Uterus (tissue), 4 donors: Measurements from ENCODE around the gene CADM2. TPM values are rescaled to one million over a fixed set of nuclear protein-coding genes. Genes with fewer than 3 reads are reported as not detected.

Source experiments
- DNase-seq, 2 donors: peaks; one replicate each; pipeline ENCODE4 v3.0.0-alpha.2; 2019 to 2020
- H3K27ac ChIP-seq, 2 donors: fragments of 200-600 bp; sonication (generic); 1 replicate in 1 of 2; 2 replicates in 1 of 2; pipeline ENCODE4 v1.5.1; 2016 to 2018
- H3K27me3 ChIP-seq, 2 donors: fragments of 200-600 bp; sonication (generic); one replicate each; pipeline ENCODE4 v1.5.1; 2018 to 2019; ENCODE audit warnings: control low read depth in 1 of 2
- H3K36me3 ChIP-seq, 2 donors: fragments of 200-600 bp; sonication (generic); one replicate each; pipeline ENCODE4 v1.5.1; 2019; ENCODE audit warnings: control low read depth in 1 of 2
- H3K4me1 ChIP-seq, 2 donors: fragments of 200-600 bp; sonication (generic); one replicate each; pipeline ENCODE4 v1.5.1; 2018 to 2019; ENCODE audit warnings: control low read depth in 1 of 2
- H3K4me3 ChIP-seq, 2 donors: fragments of 200-600 bp; sonication (generic); 1 replicate in 1 of 2; 2 replicates in 1 of 2; pipeline ENCODE4 v1.5.1; 2018 to 2019; ENCODE audit warnings: mild to moderate bottlenecking in 1 of 2
- H3K9me3 ChIP-seq, 2 donors: fragments of 200-600 bp; sonication (generic); one replicate each; pipeline ENCODE4 v1.5.1; 2019; ENCODE audit warnings: control low read depth in 1 of 2
- CTCF ChIP-seq, 4 experiments: fragments of 200-600 bp in 2 of 4; fragments of 450-650 bp in 2 of 4; sonication (generic) in 2 of 4; IDR thresholded peaks; one replicate each; pipeline ENCODE4 v1.5.1; 2016 to 2019; ENCODE audit warnings: antibody characterized with exemption in 4 of 4, mild to moderate bottlenecking in 2 of 4, moderate library complexity in 1 of 4
- POLR2A ChIP-seq, 2 donors: fragments of 450-650 bp; IDR thresholded peaks; one replicate each; pipeline ENCODE4 v1.6.1; 2016; ENCODE audit warnings: antibody characterized with exemption in 2 of 2, mild to moderate bottlenecking in 1 of 2, moderate library complexity in 1 of 2
- intact Hi-C: fragments of 100-400 bp; cut with DNase I; formaldehyde crosslinking; loops from one replicate; pipeline ENCODE4 v1.15.1; 2023; ENCODE audit warnings: low total_unique reads
- total RNA-seq, 4 donors: library from RNA; depleted of rRNA in 3 of 4; stranded (reverse); fragments of >200 nt in 3 of 4; gene quantifications; one replicate each; pipeline versions ENCODE4 v1.1.0 to v1.2.4, GENCODE V29; 2014 to 2023
- donor health status: DM: yes; HTN: yes; CAD: no.

CADM2 gene
- total RNA-seq, 4 donors from 2014 or later = 0.29 to 6.6 (median 0.85) TPM; not detected in 1

GRCh38 chr3:85251766-85252165 is 293.0 kb downstream of the CADM2 start:
- Histone ChIP-seq H3K4me1 (no peaks in the 10 kb centered on the region), H3K9me3 (no peaks in the 10 kb centered on the region), H3K4me3 (no peak overlapping the region), H3K27me3 (no peaks in the 10 kb centered on the region), H3K27ac (no peak overlapping the region), H3K36me3 (no peaks in the 10 kb centered on the region)
- intact Hi-C loops = no loop called here
- TF ChIP-seq CTCF (IDR thresholded peaks at IDR 0.05) (no peak), POLR2A (IDR thresholded peaks at IDR 0.05) (no peak)
- no peak for DNase-seq

- intact Hi-C loops = no loop called here
- no peak overlapping the region for H3K4me3 ChIP-seq
- TF ChIP-seq POLR2A (IDR thresholded peaks at IDR 0.05) (no peak), CTCF (IDR thresholded peaks at IDR 0.05) (no peak)
Observed at GRCh38 chr3:85252686-85253085, 293.9 kb downstream of the CADM2 start.

GRCh38 chr3:85254738-85255137 is 295.9 kb downstream of the CADM2 start:
- H3K9me3 ChIP-seq = no peaks in the 10 kb centered on the region
- no peak overlapping the region for H3K27ac ChIP-seq
- H3K4me1 ChIP-seq = no peaks in the 10 kb centered on the region
- TF ChIP-seq POLR2A (IDR thresholded peaks at IDR 0.05) (no peak), CTCF (IDR thresholded peaks at IDR 0.05) (no peak)
- intact Hi-C loops = no loop called here
- H3K27me3 ChIP-seq = no peaks in the 10 kb centered on the region
- no peak overlapping the region for H3K4me3 ChIP-seq
- DNase-seq = no peak
- no peaks in the 10 kb centered on the region for H3K36me3 ChIP-seq

More at GRCh38 chr3:85252686-85253085, 293.9 kb downstream of the CADM2 start:
- no peak for DNase-seq
- Histone ChIP-seq H3K27ac (no peak overlapping the region), H3K27me3 (no peaks in the 10 kb centered on the region), H3K4me1 (no peaks in the 10 kb centered on the region), H3K9me3 (no peaks in the 10 kb centered on the region), H3K36me3 (no peaks in the 10 kb centered on the region)

- TF ChIP-seq POLR2A (IDR thresholded peaks at IDR 0.05) (no peak), CTCF (IDR thresholded peaks at IDR 0.05) (no peak)
- Histone ChIP-seq H3K9me3 (no peaks in the 10 kb centered on the region), H3K4me1 (no peaks in the 10 kb centered on the region), H3K27ac (no peak overlapping the region), H3K36me3 (no peaks in the 10 kb centered on the region), H3K4me3 (no peak overlapping the region), H3K27me3 (no peaks in the 10 kb centered on the region)
- intact Hi-C loops = no loop called here
- DNase-seq = no peak
Observed at GRCh38 chr3:85255949-85256348, 297.2 kb downstream of the CADM2 start.

- Histone ChIP-seq H3K4me3 (no peak overlapping the region), H3K4me1 (no peaks in the 10 kb centered on the region), H3K27ac (no peak overlapping the region), H3K36me3 (no peaks in the 10 kb centered on the region), H3K27me3 (no peaks in the 10 kb centered on the region), H3K9me3 (no peaks in the 10 kb centered on the region)
- no peak for DNase-seq
- intact Hi-C loops = no loop called here
- TF ChIP-seq CTCF (IDR thresholded peaks at IDR 0.05) (no peak), POLR2A (IDR thresholded peaks at IDR 0.05) (no peak)
Observed at GRCh38 chr3:85258326-85258725, 299.5 kb downstream of the CADM2 start.
